Uterus (tissue), 2 donors: ENCODE results near the gene CELF4.

Experiments
- CTCF ChIP-seq, 4 experiments: fragments of 200-600 bp in 2 of 4; fragments of 450-650 bp in 2 of 4; sonication (generic) in 2 of 4; IDR thresholded peaks; one replicate each; pipeline ENCODE4 v1.5.1; 2016 to 2019; ENCODE audit warnings: antibody characterized with exemption in 4 of 4, mild to moderate bottlenecking in 2 of 4, moderate library complexity in 1 of 4
- POLR2A ChIP-seq, 2 donors: fragments of 450-650 bp; IDR thresholded peaks; one replicate each; pipeline ENCODE4 v1.6.1; 2016; ENCODE audit warnings: antibody characterized with exemption in 2 of 2, mild to moderate bottlenecking in 1 of 2, moderate library complexity in 1 of 2

DNA sequence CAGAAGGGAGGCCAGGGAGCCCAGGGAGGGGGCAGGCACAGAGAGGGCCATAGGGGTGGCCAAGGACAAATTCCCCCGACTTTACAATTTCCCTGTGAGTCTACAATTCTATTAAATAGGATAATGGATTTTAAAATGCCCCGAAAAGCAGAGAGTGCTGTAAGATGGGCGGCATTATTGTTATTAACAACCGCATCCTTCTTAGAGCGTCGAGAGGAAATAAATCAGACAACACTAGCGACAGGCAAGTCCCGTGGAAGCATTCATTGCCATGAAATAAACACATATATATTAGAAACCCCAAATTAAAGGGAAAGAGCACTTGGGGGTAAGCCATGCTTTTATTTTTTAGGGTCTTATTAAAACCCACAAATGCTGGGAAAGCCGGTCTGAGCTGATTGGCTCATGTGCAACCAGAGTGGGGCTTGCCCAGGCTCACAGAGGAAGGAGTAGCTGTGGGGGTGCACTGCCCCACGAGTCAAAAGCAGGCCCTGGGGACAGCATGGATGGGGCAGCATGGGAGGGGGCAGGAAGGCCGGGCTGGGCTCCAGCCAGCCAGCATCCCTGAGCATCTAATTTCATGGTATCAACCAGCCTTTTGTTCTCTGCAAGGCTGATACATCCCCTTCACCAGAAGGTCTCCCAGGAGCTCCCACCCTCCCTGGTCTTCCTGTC is 187.1 kb downstream of the CELF4 start:
- TF ChIP-seq CTCF (IDR thresholded peaks at IDR 0.05) (no peak), POLR2A (IDR thresholded peaks at IDR 0.05) (no peak)
